Neural crest cell (in vitro differentiated cells): ENCODE measurements around the gene UQCC2. TPM values are rescaled to one million over a fixed set of nuclear protein-coding genes. Genes with fewer than 3 reads are reported as not detected.

Experiments used
- DNase-seq: peaks from one replicate; pipeline ENCODE4 v3.0.0; 2021; ENCODE audit warnings: low read depth, mixed read lengths, low spot score
- H3K27ac Mint-ChIP-seq: one replicate; pipeline ENCODE4 v1.8.0; 2021; ENCODE audit warnings: mild to moderate bottlenecking, mixed read lengths; ENCODE audit not compliant: unreplicated experiment
- H3K27me3 Mint-ChIP-seq: 2 replicates; pipeline ENCODE4 v1.8.0; 2021; ENCODE audit warnings: low read depth, mild to moderate bottlenecking, mixed read lengths
- H3K36me3 Mint-ChIP-seq: 2 replicates; pipeline ENCODE4 v1.8.0; 2021; ENCODE audit warnings: low read depth, mild to moderate bottlenecking, mixed read lengths
- H3K4me1 Mint-ChIP-seq: 2 replicates; pipeline ENCODE4 v1.8.0; 2021; ENCODE audit warnings: mixed read lengths
- H3K4me3 Mint-ChIP-seq: one replicate; pipeline ENCODE4 v1.8.0; 2021; ENCODE audit warnings: mild to moderate bottlenecking, mixed read lengths
- H3K9me3 Mint-ChIP-seq: 2 replicates; pipeline ENCODE4 v1.8.0; 2021; ENCODE audit warnings: mixed read lengths
- microRNA-seq: library from miRNA; unstranded; fragments of <30 nt; microRNA quantifications from one replicate; pipeline ENCODE4, GENCODE V29; 2020
- total RNA-seq: library from RNA; stranded (reverse); gene quantifications from 2 replicates; pipeline ENCODE4 v1.2.1, GENCODE V29; 2021
- TF ChIP-seq, protein P1 (sequence below): fragments of 200-600 bp; sonication (generic); conservative IDR thresholded peaks from 2 replicates; pipeline ENCODE4 v1.5.0; 2021; ENCODE audit warnings: antibody characterized with exemption, mild to moderate bottlenecking

Gene UQCC2
- total RNA-seq, 1 donor from 2014 or later, result 116 TPM

DNA sequence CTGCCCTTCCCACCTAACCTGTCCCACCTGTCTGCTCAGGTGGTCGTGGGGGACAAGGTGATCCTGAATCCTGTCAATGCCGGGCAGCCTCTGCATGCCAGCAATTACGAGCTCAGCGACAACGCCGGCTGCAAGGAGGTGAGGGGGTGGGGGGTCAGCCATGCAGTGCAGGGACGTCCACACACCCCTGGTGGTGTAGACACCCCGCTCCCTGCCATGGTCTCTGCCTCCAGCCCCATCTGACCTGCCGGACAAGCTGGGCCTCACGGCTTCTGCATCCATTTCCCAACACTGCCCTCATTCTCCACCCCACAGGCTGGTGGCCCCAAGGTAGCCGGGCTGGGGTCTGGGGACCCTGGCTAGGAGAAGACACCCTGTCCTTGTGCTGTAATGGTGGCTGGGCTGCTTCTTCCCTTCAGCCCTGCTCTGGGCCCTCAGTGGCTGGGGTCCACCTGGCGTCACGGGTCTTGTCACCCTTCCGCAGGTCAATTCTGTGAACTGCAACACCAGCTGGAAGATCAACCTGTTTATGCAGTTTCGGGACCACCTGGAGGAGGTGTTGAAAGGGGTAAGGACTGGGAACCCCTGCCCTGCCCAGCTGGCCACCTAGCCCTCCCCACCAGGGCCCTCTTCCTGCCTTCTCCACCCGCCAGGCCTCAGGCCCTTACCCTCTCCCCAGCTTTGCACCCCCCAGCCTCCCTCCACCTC, 52.4 kb downstream of the UQCC2 start:
- Mint-ChIP-seq H3K4me3 (no peak overlapping the region), H3K27ac (no peak overlapping the region), H3K9me3 (no peaks in the 10 kb centered on the region), H3K36me3 (no peaks in the 10 kb centered on the region), H3K27me3 (no peaks in the 10 kb centered on the region), H3K4me1 (peaks cover 3% of the 10 kb centered on the region)
- no peak for DNase-seq
- TF ChIP-seq, protein P1, sequence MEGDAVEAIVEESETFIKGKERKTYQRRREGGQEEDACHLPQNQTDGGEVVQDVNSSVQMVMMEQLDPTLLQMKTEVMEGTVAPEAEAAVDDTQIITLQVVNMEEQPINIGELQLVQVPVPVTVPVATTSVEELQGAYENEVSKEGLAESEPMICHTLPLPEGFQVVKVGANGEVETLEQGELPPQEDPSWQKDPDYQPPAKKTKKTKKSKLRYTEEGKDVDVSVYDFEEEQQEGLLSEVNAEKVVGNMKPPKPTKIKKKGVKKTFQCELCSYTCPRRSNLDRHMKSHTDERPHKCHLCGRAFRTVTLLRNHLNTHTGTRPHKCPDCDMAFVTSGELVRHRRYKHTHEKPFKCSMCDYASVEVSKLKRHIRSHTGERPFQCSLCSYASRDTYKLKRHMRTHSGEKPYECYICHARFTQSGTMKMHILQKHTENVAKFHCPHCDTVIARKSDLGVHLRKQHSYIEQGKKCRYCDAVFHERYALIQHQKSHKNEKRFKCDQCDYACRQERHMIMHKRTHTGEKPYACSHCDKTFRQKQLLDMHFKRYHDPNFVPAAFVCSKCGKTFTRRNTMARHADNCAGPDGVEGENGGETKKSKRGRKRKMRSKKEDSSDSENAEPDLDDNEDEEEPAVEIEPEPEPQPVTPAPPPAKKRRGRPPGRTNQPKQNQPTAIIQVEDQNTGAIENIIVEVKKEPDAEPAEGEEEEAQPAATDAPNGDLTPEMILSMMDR, result no peak

DNA sequence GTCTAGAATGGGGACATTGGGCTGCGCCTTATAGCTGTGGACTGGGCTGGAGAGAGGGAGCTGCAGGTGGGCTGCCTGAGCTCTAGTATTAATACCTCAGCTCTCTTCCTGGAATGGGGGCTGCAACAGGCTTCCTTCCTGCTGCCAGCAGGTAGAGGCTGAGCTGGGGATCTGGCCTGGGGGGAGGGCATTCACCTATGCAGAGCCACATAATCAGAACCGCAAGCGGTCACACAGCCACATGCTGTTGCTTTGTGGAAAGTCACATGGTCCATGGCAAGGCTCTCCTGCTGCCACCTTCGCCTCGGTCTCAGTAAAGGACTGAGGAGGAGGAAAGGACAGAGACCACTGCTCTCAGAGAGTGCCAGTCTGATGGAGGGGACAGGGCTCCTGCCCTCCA, 54.7 kb downstream of the UQCC2 start:
- TF ChIP-seq, protein P1, result no peak
- Mint-ChIP-seq H3K36me3 (no peaks in the 10 kb centered on the region), H3K27me3 (no peaks in the 10 kb centered on the region), H3K9me3 (no peaks in the 10 kb centered on the region), H3K4me3 (no peak overlapping the region), H3K27ac (no peak overlapping the region), H3K4me1 (peaks cover 7% of the 10 kb centered on the region)
- DNase-seq, result no peak

- no peak overlapping the region for H3K27ac Mint-ChIP-seq
- H3K4me3 Mint-ChIP-seq, result no peak overlapping the region
Observed at GRCh38 chr6:33654831-33655554, 56.5 kb downstream of the UQCC2 start.

GRCh38 chr6:33652002-33652401, 59.5 kb downstream of the UQCC2 start:
- Mint-ChIP-seq H3K9me3 (no peaks in the 10 kb centered on the region), H3K4me3 (no peak overlapping the region), H3K36me3 (no peaks in the 10 kb centered on the region), H3K27ac (peak overlapping the region; percentile 52), H3K4me1 (peaks cover 15% of the 10 kb centered on the region), H3K27me3 (no peaks in the 10 kb centered on the region)
- TF ChIP-seq, protein P1, result no peak
- no peak for DNase-seq

More at GRCh38 chr6:33654831-33655554, 56.5 kb downstream of the UQCC2 start:
- Mint-ChIP-seq H3K4me1 (peaks cover 15% of the 10 kb centered on the region), H3K9me3 (no peaks in the 10 kb centered on the region), H3K36me3 (no peaks in the 10 kb centered on the region), H3K27me3 (no peaks in the 10 kb centered on the region)
- DNase-seq, result no peak
- TF ChIP-seq, protein P1, result no peak

- peaks cover 15% of the 10 kb centered on the region for H3K4me1 Mint-ChIP-seq
- TF ChIP-seq, protein P1, result no peak
- H3K9me3 Mint-ChIP-seq, result no peaks in the 10 kb centered on the region
- no peak overlapping the region for H3K27ac Mint-ChIP-seq
- DNase-seq, result no peak
- H3K4me3 Mint-ChIP-seq, result no peak overlapping the region
- H3K36me3 Mint-ChIP-seq, result no peaks in the 10 kb centered on the region
- H3K27me3 Mint-ChIP-seq, result no peaks in the 10 kb centered on the region
Observed at GRCh38 chr6:33651403-33651802, 60.1 kb downstream of the UQCC2 start.

Small RNA genes within 50 kb of the gene (microRNA-seq; reads per million reads assigned to microRNA genes)
- 10.7 reads per million, percentile 20 among the genes with 10 or more reads in this experiment for gene MIR3934

Other genes starting within 250 kb of the UQCC2 start
- gene BAK1, start 131.4 kb downstream of the UQCC2 start, total RNA-seq, result 29.9 and 32.9 TPM in 2 replicates
- gene ITPR3, start 90.4 kb downstream of the UQCC2 start, total RNA-seq, result 16.0 TPM in 2 replicates
- gene IP6K3, start 35.2 kb upstream of the UQCC2 start, total RNA-seq, result 0.72 and 0.89 TPM in 2 replicates
- gene LEMD2, start 77.4 kb upstream of the UQCC2 start, total RNA-seq, result 63.6 and 71.1 TPM in 2 replicates
- gene MLN, start 92.3 kb upstream of the UQCC2 start, total RNA-seq, result not detected in 2 replicates